Panc1 (cell line): ENCODE results near the gene FBXL14. TPM values are rescaled to one million over a fixed set of nuclear protein-coding genes. Genes with fewer than 3 reads are reported as not detected.

Source experiments
- ATAC-seq: fragments of 200-7000 bp; cut with Tn5 transposase; 2 replicates; pipeline ENCODE4 v1.9.1; 2020; ENCODE audit warnings: mild to moderate bottlenecking, moderate library complexity
- BruUV-seq: library from RNA; stranded (reverse); fragments of 400-500 nt; replicated peaks from 2 replicates; lab custom pipeline; 2021; lab: Mats Ljungman, UMichigan
- CTCF ChIA-PET: fragments of 300-600 bp; sonication (Branson Sonifier 250); formaldehyde crosslinking; loops from one replicate; lab custom pipeline; 2022; ENCODE audit warnings: antibody characterized with exemption; lab: Charles Lee
- POLR2A ChIA-PET: fragments of 300-600 bp; sonication (Branson Sonifier 250); formaldehyde crosslinking; loops from one replicate; lab custom pipeline; 2022; ENCODE audit warnings: antibody characterized with exemption; lab: Charles Lee
- DNase-seq: peaks from one replicate; pipeline ENCODE4 v3.0.0-alpha.2; 2010; ENCODE audit warnings: low read depth, low spot score
- H3K27ac ChIP-seq: 2 replicates; pipeline ENCODE4 v1.5.1; 2011; ENCODE audit warnings: mild to moderate bottlenecking, low read length, inconsistent platforms
- H3K27me3 ChIP-seq: fragments of 200-500 bp; sonication (Bioruptor generic); 2 replicates; pipeline ENCODE4 v1.6.0; 2014; ENCODE audit warnings: low read length, inconsistent platforms; ENCODE audit not compliant: control insufficient read depth, insufficient read depth
- H3K36me3 ChIP-seq: fragments of 200-500 bp; sonication (Bioruptor generic); 2 replicates; pipeline ENCODE4 v1.5.1; 2014; ENCODE audit warnings: inconsistent platforms, mild to moderate bottlenecking, low read length, moderate library complexity; ENCODE audit not compliant: control insufficient read depth, insufficient read depth
- H3K4me1 ChIP-seq: 2 replicates; pipeline ENCODE4 v1.5.1; 2011; ENCODE audit warnings: inconsistent platforms, mild to moderate bottlenecking, low read length, moderate library complexity; ENCODE audit not compliant: control insufficient read depth, insufficient read depth
- H3K4me3 ChIP-seq, 2 experiments: 2 replicates each; pipeline ENCODE4 v1.5.1; 2011 to 2012; ENCODE audit warnings: low read depth in 2 of 2, low read length in 2 of 2, mild to moderate bottlenecking in 2 of 2, inconsistent platforms in 1 of 2, moderate library complexity in 1 of 2
- H3K9me3 ChIP-seq: fragments of 200-500 bp; sonication (Bioruptor generic); 2 replicates; pipeline ENCODE4 v1.5.1; 2014; ENCODE audit warnings: low read depth, mild to moderate bottlenecking, inconsistent platforms, low read length, moderate library complexity; ENCODE audit not compliant: control insufficient read depth, insufficient read depth
- POLR2AphosphoS5 ChIP-seq: IDR thresholded peaks from 2 replicates; pipeline ENCODE4 v1.6.1; 2012; ENCODE audit warnings: mild to moderate bottlenecking, low read depth, low read length, moderate library complexity
- SIN3A ChIP-seq: IDR thresholded peaks from 2 replicates; pipeline ENCODE4 v1.6.1; 2012; ENCODE audit warnings: low read depth, mild to moderate bottlenecking, low read length, moderate library complexity, borderline replicate concordance; ENCODE audit not compliant: insufficient read depth
- TCF7L2 ChIP-seq: IDR thresholded peaks from 2 replicates; pipeline ENCODE4 v1.6.1; 2011; ENCODE audit warnings: mild to moderate bottlenecking, low read depth, low read length, inconsistent platforms
- in situ Hi-C: cut with HindIII; loops from 2 replicates; pipeline ENCODE4 v1.10.0; 2016; ENCODE audit warnings: low sequenced_read_pairs, low pct_unique_long_range_greater_than_20kb
- intact Hi-C: fragments of 100-400 bp; cut with micrococcal nuclease; formaldehyde crosslinking; loops from one replicate; pipeline ENCODE4 v1.10.0; 2022; ENCODE audit not compliant: unreplicated experiment
- total RNA-seq: library from RNA; stranded (reverse); gene quantifications from one replicate; pipeline ENCODE4 v1.2.1, GENCODE V29; 2021; ENCODE audit not compliant: unreplicated experiment
- TF ChIP-seq, protein P1 (sequence below): fragments of 450-650 bp; IDR thresholded peaks from 2 replicates; pipeline ENCODE4 v1.5.1; 2017; ENCODE audit warnings: mild to moderate bottlenecking
- TF ChIP-seq, protein P2 (sequence below), 2 experiments: IDR thresholded peaks; 2 replicates each; pipeline ENCODE4 v1.6.1; 2011 to 2012; ENCODE audit warnings: low read depth in 2 of 2, control low read depth in 1 of 2, low read length in 1 of 2, mild to moderate bottlenecking in 1 of 2, moderate library complexity in 1 of 2; ENCODE audit not compliant: insufficient read depth in 1 of 2

FBXL14 gene
- total RNA-seq, 1 experiment from 2014 or later = 15.1 TPM

- TF ChIP-seq, protein P1, sequence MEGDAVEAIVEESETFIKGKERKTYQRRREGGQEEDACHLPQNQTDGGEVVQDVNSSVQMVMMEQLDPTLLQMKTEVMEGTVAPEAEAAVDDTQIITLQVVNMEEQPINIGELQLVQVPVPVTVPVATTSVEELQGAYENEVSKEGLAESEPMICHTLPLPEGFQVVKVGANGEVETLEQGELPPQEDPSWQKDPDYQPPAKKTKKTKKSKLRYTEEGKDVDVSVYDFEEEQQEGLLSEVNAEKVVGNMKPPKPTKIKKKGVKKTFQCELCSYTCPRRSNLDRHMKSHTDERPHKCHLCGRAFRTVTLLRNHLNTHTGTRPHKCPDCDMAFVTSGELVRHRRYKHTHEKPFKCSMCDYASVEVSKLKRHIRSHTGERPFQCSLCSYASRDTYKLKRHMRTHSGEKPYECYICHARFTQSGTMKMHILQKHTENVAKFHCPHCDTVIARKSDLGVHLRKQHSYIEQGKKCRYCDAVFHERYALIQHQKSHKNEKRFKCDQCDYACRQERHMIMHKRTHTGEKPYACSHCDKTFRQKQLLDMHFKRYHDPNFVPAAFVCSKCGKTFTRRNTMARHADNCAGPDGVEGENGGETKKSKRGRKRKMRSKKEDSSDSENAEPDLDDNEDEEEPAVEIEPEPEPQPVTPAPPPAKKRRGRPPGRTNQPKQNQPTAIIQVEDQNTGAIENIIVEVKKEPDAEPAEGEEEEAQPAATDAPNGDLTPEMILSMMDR = no peak
- TF ChIP-seq, protein P2, sequence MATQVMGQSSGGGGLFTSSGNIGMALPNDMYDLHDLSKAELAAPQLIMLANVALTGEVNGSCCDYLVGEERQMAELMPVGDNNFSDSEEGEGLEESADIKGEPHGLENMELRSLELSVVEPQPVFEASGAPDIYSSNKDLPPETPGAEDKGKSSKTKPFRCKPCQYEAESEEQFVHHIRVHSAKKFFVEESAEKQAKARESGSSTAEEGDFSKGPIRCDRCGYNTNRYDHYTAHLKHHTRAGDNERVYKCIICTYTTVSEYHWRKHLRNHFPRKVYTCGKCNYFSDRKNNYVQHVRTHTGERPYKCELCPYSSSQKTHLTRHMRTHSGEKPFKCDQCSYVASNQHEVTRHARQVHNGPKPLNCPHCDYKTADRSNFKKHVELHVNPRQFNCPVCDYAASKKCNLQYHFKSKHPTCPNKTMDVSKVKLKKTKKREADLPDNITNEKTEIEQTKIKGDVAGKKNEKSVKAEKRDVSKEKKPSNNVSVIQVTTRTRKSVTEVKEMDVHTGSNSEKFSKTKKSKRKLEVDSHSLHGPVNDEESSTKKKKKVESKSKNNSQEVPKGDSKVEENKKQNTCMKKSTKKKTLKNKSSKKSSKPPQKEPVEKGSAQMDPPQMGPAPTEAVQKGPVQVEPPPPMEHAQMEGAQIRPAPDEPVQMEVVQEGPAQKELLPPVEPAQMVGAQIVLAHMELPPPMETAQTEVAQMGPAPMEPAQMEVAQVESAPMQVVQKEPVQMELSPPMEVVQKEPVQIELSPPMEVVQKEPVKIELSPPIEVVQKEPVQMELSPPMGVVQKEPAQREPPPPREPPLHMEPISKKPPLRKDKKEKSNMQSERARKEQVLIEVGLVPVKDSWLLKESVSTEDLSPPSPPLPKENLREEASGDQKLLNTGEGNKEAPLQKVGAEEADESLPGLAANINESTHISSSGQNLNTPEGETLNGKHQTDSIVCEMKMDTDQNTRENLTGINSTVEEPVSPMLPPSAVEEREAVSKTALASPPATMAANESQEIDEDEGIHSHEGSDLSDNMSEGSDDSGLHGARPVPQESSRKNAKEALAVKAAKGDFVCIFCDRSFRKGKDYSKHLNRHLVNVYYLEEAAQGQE (IDR thresholded peaks at IDR 0.05; ENCODE audit: insufficient read depth in 1 of 2, low read depth in 2 of 2, low read length in 1 of 2) = no peak
- TF ChIP-seq SIN3A (no peak), POLR2AphosphoS5 (no peak), TCF7L2 (no peak)
- Histone ChIP-seq H3K36me3 (no peaks in the 10 kb centered on the region), H3K4me3 (peak overlapping the region; percentile 50 to 84; a peak in 2 of 4 replicates), H3K27me3 (no peaks in the 10 kb centered on the region), H3K9me3 (no peaks in the 10 kb centered on the region), H3K4me1 (peaks cover 30% of the 10 kb centered on the region), H3K27ac (peak overlapping the region; percentile 97)
- CTCF ChIA-PET = no interaction called here
- no peak for ATAC-seq
- in situ Hi-C loops (no loop called here), intact Hi-C loops (no loop called here)
- POLR2A ChIA-PET = no interaction called here
- no TSS peak for BruUV-seq
- no peak for DNase-seq
These were observed 1.4 kb upstream of the FBXL14 start for GRCh38 chr12:1595690-1596347.

DNA sequence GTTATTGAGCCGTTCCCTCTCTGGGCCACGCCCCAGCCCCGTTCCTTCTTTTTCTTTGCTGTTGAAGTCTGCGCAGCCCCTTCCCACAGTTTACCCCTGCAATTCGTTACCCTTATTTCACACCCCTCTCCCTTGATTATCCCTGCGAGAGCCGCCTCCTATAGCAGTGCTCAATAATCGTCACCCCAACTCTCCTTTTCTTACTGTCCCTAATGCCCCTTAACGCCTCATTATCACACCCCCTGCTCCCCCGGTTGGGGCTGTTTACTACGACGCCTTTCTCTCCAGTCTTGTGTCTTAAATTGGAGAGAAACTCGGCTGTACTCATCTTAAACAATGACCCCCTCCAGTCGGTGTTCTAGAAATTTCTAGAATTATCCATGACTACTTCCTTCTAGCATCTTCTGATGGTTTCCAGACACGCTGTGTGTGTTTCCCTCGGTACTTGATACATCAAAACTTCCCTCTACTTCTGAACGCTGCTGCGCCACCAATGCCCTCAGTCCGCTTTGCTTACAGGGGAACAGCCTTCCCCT is 713 bp upstream of the FBXL14 start:
- TF ChIP-seq TCF7L2 = no peak
- peak overlapping the region; percentile 50 to 84 for H3K4me3 ChIP-seq
- ChIA-PET POLR2A (no interaction called here), CTCF (no interaction called here)
- peak overlapping the region; percentile 97 for H3K27ac ChIP-seq
- ATAC-seq (no peak), DNase-seq (no peak)
- in situ Hi-C loops (no loop called here), intact Hi-C loops (no loop called here)
- peaks cover 33% of the 10 kb centered on the region for H3K4me1 ChIP-seq
- no TSS peak for BruUV-seq
- no peaks in the 10 kb centered on the region for H3K27me3 ChIP-seq
- no peaks in the 10 kb centered on the region for H3K36me3 ChIP-seq
- H3K9me3 ChIP-seq = no peaks in the 10 kb centered on the region

- TF ChIP-seq, protein P1 = no peak
- TF ChIP-seq TCF7L2 = no peak
- TF ChIP-seq, protein P2 (IDR thresholded peaks at IDR 0.05; ENCODE audit: insufficient read depth in 1 of 2, low read depth in 2 of 2, low read length in 1 of 2) = no peak
- no peak; the same call in none of the 2 replicates for TF ChIP-seq POLR2AphosphoS5
- no peak; the same call in 1 of the 2 replicates for TF ChIP-seq SIN3A
- in situ Hi-C loops (no loop called here), intact Hi-C loops (no loop called here)
- Histone ChIP-seq H3K4me1 (peaks cover 42% of the 10 kb centered on the region), H3K4me3 (peak overlapping the region; percentile 50 to 57), H3K36me3 (no peaks in the 10 kb centered on the region), H3K9me3 (no peaks in the 10 kb centered on the region), H3K27ac (peak overlapping the region; percentile 60), H3K27me3 (no peaks in the 10 kb centered on the region)
- DNase-seq = no peak
- ChIA-PET POLR2A (no interaction called here), CTCF (interaction anchor here (0.6 kb wide), 1 partner anchor 501 kb away, joined by 3 read pairs; no protein-coding TSS in a partner anchor)
- BruUV-seq = no TSS peak
- no peak for ATAC-seq
These were observed 448 bp downstream of the FBXL14 start for GRCh38 chr12:1594006-1594260.
